GM19463 (cell line): ENCODE results near the gene BRICD5.

Source experiments
- ATAC-seq: cut with Tn5 transposase; IDR thresholded peaks from one replicate; pipeline ENCODE4 v1.9.1; 2021; ENCODE audit warnings: mild to moderate bottlenecking, moderate library complexity; ENCODE audit not compliant: unreplicated experiment

Gene BRICD5

GRCh38 chr16:2237493-2238149 lies 27.0 kb upstream of the BRICD5 start:
- ATAC-seq, result no peak

GRCh38 chr16:2237102-2237482 lies 26.4 kb upstream of the BRICD5 start:
- no peak for ATAC-seq

- ATAC-seq, result no peak
These were observed 25.9 kb upstream of the BRICD5 start, which contains the start of gene DNASE1L2 for GRCh38 chr16:2236337-2237101. Gene DNASE1L2, plus strand, starts transcription at chr16:2236444. Its CDS starts 373 bp downstream, at chr16:2236817.

- ATAC-seq, result no peak
These were observed 25.2 kb upstream of the BRICD5 start for GRCh38 chr16:2235695-2236336.

DNA sequence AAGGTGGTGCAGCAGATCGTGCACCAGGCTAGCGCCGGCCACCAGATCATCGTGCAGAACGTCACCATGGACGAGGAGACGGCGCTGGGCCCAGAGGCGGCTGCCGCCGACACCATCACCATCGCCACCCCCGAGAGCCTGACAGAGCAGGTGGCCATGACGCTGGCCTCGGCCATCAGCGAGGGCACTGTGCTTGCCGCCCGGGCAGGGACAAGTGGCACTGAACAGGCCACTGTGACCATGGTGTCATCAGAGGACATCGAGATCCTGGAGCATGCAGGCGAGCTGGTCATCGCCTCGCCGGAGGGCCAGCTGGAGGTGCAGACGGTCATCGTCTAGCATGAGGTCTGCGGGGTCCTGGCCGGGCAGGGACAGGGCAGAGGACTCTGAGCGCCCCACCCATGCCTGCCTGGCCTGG lies 24.6 kb upstream of the BRICD5 start:
- ATAC-seq, result no peak

- no peak for ATAC-seq
These were observed 24.1 kb upstream of the BRICD5 start for GRCh38 chr16:2234813-2235170.

DNA sequence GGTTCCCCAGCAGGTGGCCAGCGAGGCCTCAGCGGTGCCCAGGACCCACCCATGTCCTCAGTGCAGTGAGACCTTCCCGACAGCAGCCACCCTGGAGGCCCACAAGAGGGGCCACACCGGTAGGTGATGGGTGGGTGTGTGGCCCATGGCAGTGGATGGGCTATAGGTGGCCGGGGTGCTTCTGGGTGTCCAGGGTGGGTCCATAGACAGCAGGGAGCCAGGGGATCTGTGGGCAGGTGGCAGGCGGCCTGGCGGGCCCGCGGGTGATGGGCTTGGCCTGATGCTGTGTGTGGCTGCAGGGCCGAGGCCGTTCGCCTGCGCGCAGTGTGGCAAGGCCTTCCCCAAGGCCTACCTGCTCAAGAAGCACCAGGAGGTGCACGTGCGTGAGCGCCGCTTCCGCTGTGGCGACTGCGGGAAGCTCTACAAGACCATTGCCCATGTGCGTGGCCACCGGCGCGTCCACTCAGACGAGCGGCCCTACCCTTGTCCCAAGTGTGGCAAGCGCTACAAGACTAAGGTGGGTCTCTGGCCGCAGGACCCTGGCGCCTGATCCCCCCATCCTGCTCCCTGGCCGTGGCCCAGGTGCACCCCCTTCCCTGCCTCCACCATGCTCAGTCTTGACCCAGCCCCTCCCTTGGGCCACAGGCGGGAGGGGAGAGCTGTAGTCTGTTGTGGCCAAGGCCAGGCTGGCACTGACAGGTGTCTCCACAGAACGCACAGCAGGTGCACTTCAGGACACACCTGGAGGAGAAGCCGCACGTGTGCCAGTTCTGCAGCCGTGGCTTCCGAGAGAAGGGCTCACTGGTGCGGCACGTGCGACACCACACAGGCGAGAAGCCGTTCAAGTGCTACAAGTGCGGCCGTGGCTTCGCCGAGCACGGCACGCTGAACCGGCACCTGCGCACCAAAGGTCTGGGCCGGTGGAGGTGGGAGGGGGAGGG lies 23.5 kb upstream of the BRICD5 start:
- no peak for ATAC-seq

- no peak for ATAC-seq
These were observed 22.5 kb upstream of the BRICD5 start for GRCh38 chr16:2233046-2233775.

DNA sequence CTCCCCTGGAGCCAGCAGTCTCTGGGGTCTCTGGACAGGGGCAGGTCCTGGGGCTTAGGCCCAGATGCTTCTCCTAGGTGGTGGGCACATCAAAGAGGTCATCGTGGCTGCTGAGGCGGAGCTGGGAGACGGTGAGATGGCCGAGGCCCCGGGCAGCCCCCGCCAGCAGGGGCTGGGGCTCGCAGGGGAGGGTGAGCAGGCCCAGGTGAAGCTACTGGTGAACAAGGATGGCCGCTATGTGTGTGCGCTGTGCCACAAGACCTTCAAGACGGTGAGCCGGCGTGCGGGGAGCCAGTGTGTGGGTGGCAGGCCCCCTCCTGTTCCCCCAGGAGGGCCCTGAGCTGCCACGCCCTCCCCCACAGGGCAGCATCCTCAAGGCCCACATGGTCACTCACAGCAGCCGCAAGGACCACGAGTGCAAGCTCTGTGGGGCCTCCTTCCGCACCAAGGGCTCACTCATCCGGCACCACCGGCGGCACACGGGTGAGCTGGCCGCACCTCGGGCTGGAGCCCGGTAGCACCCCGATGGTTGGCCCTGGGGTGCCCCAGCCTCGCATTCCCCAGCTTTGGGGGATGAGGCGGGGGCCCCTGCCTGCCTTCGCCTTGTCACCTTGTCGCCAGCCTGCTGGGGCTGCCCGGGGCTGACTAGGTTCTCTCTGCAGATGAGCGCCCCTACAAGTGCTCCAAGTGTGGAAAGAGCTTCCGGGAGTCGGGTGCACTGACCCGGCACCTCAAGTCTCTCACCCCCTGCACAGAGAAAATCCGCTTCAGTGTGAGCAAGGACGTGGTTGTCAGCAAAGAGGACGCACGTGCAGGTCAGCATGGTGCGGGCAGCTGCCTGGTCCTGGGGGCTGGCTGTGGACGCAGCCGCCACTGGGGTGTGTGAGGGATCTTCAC lies 21.7 kb upstream of the BRICD5 start:
- ATAC-seq, result no peak

DNA sequence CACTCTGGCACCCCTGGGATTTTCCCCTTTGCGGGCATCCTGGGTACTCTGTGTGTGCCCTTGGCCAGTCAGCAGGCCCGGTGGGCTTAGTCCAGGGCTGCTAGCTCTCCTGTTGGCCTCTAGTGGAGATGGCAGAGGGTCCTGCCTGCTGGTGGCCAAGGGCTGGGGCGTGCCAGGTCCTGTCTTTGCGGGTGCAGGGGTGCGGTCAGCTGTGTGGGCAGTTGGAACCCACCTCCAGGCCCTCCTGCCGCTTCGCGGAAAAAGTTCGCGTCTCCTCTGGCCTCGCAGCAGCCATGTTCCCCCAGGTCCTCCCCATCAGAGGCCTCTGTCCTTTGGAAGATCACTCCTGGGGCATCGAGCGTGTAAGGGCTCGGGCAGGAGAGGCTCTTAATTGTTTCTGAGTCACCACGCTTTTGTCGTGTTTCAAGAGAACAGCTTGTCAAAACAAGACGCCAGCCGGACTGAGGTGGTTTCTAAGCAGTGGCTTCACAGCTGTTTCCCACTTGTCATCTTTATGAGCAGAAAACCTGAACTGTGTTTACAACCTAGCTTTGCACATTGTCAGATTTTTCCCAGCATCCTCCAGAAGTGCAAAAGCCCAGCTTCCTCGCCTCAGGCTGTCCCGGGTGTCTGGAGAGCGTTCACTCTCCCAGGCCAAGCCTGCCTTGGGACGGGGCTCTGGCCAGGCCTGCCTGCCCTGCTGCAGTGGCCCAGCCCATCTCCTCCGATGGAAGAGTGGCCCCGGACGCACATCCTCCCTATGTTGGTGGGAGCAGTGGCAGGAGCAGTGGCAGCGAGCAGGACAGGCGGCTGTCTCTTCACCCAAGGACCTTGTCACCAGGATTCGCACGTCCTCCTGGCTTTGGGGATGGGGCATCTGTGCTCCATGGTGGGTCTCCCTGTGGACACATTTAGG lies 20.6 kb upstream of the BRICD5 start:
- ATAC-seq, result no peak

GRCh38 chr16:2230376-2230775 lies 19.7 kb upstream of the BRICD5 start:
- no peak for ATAC-seq

GRCh38 chr16:2229632-2230250 lies 19.1 kb upstream of the BRICD5 start:
- no peak for ATAC-seq

DNA sequence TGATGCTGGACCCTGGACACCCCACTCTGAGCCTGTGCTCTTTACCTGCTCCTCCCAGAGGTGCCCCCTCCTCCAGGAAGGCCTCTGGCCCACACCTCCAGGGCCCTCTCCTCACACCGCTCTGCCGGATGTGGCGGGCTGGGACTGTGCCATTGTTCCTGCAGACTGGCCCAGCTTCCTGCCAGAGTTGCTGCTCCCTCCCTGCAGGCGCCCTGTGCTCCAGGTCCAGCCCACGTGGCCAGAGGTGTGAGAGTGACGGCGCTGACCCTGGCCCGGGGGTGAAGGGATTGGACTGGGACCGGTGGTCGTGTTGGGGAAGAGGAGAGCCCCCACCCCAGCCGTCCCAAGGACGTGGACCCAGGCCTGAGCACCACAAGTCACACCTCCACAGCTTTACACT lies 18.4 kb upstream of the BRICD5 start:
- ATAC-seq, result no peak

DNA sequence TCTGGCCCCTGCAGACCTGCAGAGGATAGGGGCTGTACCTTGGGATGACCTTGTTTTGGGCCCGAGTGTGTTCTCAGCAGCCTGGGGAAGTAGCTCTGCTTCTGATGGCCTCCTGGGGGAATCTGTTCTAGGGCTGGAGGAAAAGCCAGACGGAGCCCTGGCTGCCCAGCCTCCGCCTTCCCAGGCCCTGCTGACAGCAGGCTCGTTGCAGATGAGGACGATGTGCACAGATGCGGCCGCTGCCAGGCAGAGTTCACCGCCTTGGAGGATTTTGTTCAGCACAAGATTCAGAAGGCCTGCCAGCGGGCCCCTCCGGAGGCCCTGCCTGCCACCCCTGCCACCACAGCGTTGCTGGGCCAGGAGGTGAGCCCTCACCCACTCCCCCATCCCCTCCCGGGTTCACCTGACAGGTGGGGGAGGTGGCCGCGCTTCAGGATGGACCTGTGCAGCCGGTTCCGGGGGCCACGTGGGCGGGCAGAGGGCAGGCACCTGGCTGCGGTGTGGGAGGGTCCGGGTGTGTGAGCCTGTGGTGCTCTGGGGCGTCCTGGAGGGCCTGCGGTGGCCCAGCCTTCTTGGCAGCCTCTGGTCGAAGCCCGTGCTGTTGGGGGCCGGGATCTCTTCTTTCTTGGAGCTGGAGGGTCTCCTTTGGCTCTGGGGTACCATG lies 17.6 kb upstream of the BRICD5 start:
- no peak for ATAC-seq

GRCh38 chr16:2226918-2227317 lies 16.3 kb upstream of the BRICD5 start:
- no peak for ATAC-seq

DNA sequence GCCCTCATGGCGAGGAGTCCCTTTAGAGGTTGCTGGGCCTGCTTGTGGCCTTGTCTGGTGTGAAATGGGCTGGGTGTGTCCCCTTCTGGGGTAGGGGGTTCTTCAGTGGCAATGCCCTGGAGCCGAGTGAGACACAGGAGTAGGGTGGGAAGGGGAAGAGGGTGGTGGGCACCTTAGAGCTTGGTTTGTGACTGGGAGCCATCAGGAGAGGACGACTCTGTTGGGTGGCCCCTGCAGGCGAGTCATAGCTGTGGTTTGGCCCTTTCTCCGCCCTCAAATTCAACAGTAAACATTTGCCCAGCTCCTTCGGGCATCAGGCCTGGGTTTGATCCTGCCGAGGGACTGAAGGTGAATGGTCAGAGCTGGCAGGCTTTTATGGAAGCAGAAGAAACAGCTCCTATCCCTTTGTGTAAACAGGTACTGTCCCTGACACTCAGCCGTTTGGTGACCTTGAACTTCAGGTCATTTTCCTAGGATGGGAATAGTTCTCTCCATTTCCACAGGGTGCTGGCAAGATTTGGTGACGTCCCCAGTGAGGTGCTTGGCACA lies 15.7 kb upstream of the BRICD5 start:
- no peak for ATAC-seq

DNA sequence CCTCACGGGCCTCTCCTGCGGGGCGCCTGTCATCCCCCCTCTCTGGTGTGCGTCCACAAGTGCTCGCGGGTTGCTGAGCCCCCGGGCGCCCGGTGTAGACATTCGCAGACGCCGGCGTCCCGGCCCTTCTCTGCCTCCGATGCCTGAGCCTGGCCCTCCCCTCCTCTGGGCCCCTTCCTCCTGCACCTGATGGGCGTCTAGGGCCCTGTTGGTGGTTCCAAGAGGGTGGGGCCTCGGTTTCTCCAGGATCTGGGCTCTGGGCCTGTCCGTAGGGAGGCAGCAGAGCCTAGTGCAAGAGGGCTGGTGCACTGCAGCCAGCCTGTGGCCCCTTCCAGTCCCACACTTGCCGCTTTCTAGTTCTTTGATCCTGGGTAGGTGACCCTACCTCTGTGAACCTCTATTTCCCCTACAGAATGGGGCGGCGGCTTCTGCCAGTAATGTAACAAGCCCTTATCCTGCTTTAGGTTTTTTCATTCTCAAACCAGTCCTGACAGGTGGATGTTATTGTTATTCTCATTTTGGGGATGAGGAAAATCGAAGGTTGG lies 13.4 kb upstream of the BRICD5 start:
- ATAC-seq, result no peak
